Smooth muscle cell (in vitro differentiated cells): Measurements from ENCODE around the gene SGCD. TPM values are rescaled to one million over a fixed set of nuclear protein-coding genes. Genes with fewer than 3 reads are reported as not detected.
A peak's percentile ranks its signal among the peaks of the same experiment; 100 is the strongest.

Experiments used
- DNase-seq: peaks from one replicate; lab custom pipeline; 2025; ENCODE audit not compliant: unreplicated experiment; lab: John Stamatoyannopoulos, UW
- H2AFZ ChIP-seq: fragments of 200-600 bp; sonication (generic); 2 replicates; pipeline ENCODE4 v1.6.0; 2016; ENCODE audit warnings: antibody characterized with exemption, low read depth, mild to moderate bottlenecking
- H3F3A ChIP-seq: fragments of 200-600 bp; sonication (generic); 2 replicates; pipeline ENCODE4 v1.6.0; 2017; ENCODE audit warnings: antibody characterized with exemption, low read depth
- H3K27ac ChIP-seq: fragments of 200-600 bp; sonication (generic); 2 replicates; pipeline ENCODE4 v1.5.1; 2016; ENCODE audit warnings: low read depth, mild to moderate bottlenecking
- H3K27me3 ChIP-seq: fragments of 200-600 bp; sonication (generic); 2 replicates; pipeline ENCODE4 v1.6.1; 2016; ENCODE audit warnings: low read depth, mild to moderate bottlenecking
- H3K36me3 ChIP-seq: fragments of 200-600 bp; sonication (generic); 2 replicates; pipeline ENCODE4 v1.5.1; 2016; ENCODE audit warnings: low read depth
- H3K4me1 ChIP-seq: fragments of 200-600 bp; sonication (generic); 2 replicates; pipeline ENCODE4 v1.5.1; 2016; ENCODE audit warnings: low read depth
- H3K4me2 ChIP-seq: fragments of 200-600 bp; sonication (generic); 2 replicates; pipeline ENCODE4 v1.6.0; 2016; ENCODE audit warnings: mild to moderate bottlenecking
- H3K4me3 ChIP-seq: fragments of 200-600 bp; sonication (generic); 2 replicates; pipeline ENCODE4 v1.5.1; 2016; ENCODE audit warnings: mild to moderate bottlenecking
- H3K79me2 ChIP-seq: fragments of 200-600 bp; sonication (generic); 2 replicates; pipeline ENCODE4 v1.6.0; 2016; ENCODE audit warnings: low read depth, mild to moderate bottlenecking
- H3K9ac ChIP-seq: fragments of 200-600 bp; sonication (generic); 2 replicates; pipeline ENCODE4 v1.6.0; 2016; ENCODE audit warnings: low read depth
- H3K9me3 ChIP-seq: fragments of 200-600 bp; sonication (generic); replicated peaks from 2 replicates; pipeline ENCODE4 v1.5.1; 2016; ENCODE audit warnings: low read depth
- H4K20me1 ChIP-seq: fragments of 200-600 bp; sonication (generic); 2 replicates; pipeline ENCODE4 v1.6.0; 2016; ENCODE audit warnings: low read depth
- WGBS: methylation state at CpG from one replicate; pipeline ENCODE4 v1.1.7; 2016; ENCODE audit warnings: low lambda C conversion rate; 5-methylcytosine and 5-hydroxymethylcytosine counted together
- polyA plus RNA-seq: library from polyadenylated mRNA; unstranded; fragments of >200 nt; fragmentation: Nextera tagmentation; extraction: Ambion mirVana; gene quantifications from 2 replicates; pipeline ENCODE4 v1.2.1, GENCODE V29; 2016
- total RNA-seq: library from RNA; depleted of rRNA; stranded (reverse); fragments of >200 nt; gene quantifications from 2 replicates; pipeline ENCODE4 v1.2.3, GENCODE V29; 2014
- TF ChIP-seq, protein P1 (sequence below): fragments of 200-600 bp; sonication (generic); IDR thresholded peaks from 2 replicates; pipeline ENCODE4 v1.5.1; 2017; ENCODE audit warnings: borderline replicate concordance, mild to moderate bottlenecking, antibody characterized with exemption; ENCODE audit not compliant: insufficient read depth, poor library complexity, severe bottlenecking

Gene SGCD
- total and polyA plus RNA-seq, 2 experiments from 2014 or later, result 1.6 to 3.5 TPM

GRCh38 chr5:156366521-156366920 is 39.6 kb downstream of the SGCD start:
- Histone ChIP-seq H3K9ac (no peak overlapping the region), H3K27me3 (no peaks in the 10 kb centered on the region), H3K9me3 (no peaks in the 10 kb centered on the region), H3K4me2 (no peak overlapping the region), H3K4me1 (no peaks in the 10 kb centered on the region), H3K36me3 (no peaks in the 10 kb centered on the region), H3F3A (peaks cover 6% of the 10 kb centered on the region), H2AFZ (no peak overlapping the region), H3K79me2 (no peaks in the 10 kb centered on the region), H3K4me3 (no peak overlapping the region), H3K27ac (no peak overlapping the region), H4K20me1 (no peaks in the 10 kb centered on the region)
- DNase-seq, result no peak
- TF ChIP-seq, protein P1, sequence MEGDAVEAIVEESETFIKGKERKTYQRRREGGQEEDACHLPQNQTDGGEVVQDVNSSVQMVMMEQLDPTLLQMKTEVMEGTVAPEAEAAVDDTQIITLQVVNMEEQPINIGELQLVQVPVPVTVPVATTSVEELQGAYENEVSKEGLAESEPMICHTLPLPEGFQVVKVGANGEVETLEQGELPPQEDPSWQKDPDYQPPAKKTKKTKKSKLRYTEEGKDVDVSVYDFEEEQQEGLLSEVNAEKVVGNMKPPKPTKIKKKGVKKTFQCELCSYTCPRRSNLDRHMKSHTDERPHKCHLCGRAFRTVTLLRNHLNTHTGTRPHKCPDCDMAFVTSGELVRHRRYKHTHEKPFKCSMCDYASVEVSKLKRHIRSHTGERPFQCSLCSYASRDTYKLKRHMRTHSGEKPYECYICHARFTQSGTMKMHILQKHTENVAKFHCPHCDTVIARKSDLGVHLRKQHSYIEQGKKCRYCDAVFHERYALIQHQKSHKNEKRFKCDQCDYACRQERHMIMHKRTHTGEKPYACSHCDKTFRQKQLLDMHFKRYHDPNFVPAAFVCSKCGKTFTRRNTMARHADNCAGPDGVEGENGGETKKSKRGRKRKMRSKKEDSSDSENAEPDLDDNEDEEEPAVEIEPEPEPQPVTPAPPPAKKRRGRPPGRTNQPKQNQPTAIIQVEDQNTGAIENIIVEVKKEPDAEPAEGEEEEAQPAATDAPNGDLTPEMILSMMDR, result no peak

DNA sequence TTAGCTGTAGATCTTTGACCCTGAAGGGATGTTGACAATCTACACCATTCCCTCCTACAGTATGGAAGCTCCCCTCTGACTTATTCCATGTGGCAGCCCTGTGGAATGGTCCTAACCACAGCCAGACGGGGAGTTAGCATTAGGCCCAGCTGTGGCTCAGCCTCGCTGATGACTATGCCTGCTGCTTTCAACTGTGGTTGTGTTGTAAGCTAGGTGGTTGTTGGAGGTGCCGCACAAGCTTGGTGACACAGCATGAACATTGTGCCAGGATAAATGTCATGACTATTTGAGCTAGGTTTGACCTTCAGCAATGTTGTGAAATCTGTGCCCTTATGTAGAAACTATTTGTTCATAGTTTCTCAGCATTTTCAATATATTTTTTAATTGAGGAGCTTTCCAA is 40.6 kb downstream of the SGCD start:
- H3K9me3 ChIP-seq, result no peaks in the 10 kb centered on the region
- 11% methylated on average over 3 of the region's 3 CpGs for WGBS
- H3K27me3 ChIP-seq, result no peaks in the 10 kb centered on the region
- no peaks in the 10 kb centered on the region for H3K79me2 ChIP-seq
- no peaks in the 10 kb centered on the region for H3K36me3 ChIP-seq
- H4K20me1 ChIP-seq, result no peaks in the 10 kb centered on the region
- H3K4me3 ChIP-seq, result no peak overlapping the region
- no peak overlapping the region for H3K4me2 ChIP-seq
- DNase-seq, result no peak
- no peak overlapping the region for H3K9ac ChIP-seq
- no peak overlapping the region for H2AFZ ChIP-seq
- H3K27ac ChIP-seq, result peak overlapping the region; percentile 60
- no peaks in the 10 kb centered on the region for H3F3A ChIP-seq
- H3K4me1 ChIP-seq, result no peaks in the 10 kb centered on the region
- TF ChIP-seq, protein P1, result no peak

GRCh38 chr5:156375895-156376495 is 49.0 kb downstream of the SGCD start:
- Histone ChIP-seq H2AFZ (no peak overlapping the region), H3K4me3 (no peak overlapping the region), H3K27me3 (no peaks in the 10 kb centered on the region), H3F3A (no peaks in the 10 kb centered on the region), H3K9ac (no peak overlapping the region), H3K9me3 (no peaks in the 10 kb centered on the region), H3K27ac (no peak overlapping the region), H3K79me2 (no peaks in the 10 kb centered on the region), H3K4me1 (no peaks in the 10 kb centered on the region), H4K20me1 (no peaks in the 10 kb centered on the region), H3K36me3 (no peaks in the 10 kb centered on the region), H3K4me2 (no peak overlapping the region)
- DNase-seq, result no peak
- 56% methylated on average over 3 of the region's 3 CpGs for WGBS
- TF ChIP-seq, protein P1, result no peak

GRCh38 chr5:156376751-156377150 is 49.8 kb downstream of the SGCD start:
- Histone ChIP-seq H3K4me3 (no peak overlapping the region), H3K27ac (no peak overlapping the region), H3K36me3 (no peaks in the 10 kb centered on the region), H2AFZ (no peak overlapping the region), H3K27me3 (no peaks in the 10 kb centered on the region), H3F3A (no peaks in the 10 kb centered on the region), H4K20me1 (no peaks in the 10 kb centered on the region), H3K79me2 (no peaks in the 10 kb centered on the region), H3K9ac (no peak overlapping the region), H3K4me2 (no peak overlapping the region), H3K9me3 (no peaks in the 10 kb centered on the region), H3K4me1 (no peaks in the 10 kb centered on the region)
- no peak for DNase-seq
- TF ChIP-seq, protein P1, result no peak
